Hepatocyte (in vitro differentiated cells): ENCODE results near the gene C19orf67. TPM values are rescaled to one million over a fixed set of nuclear protein-coding genes. Genes with fewer than 3 reads are reported as not detected.
"Not testable (repeated sequence)": the region's sequence is repeated elsewhere in the genome, so short reads cannot be mapped to it uniquely, and the experiment has no call there.

Experiments used
- DNase-seq: peaks from one replicate; pipeline ENCODE4 v3.0.0-alpha.2; 2016; ENCODE audit warnings: low spot score
- H2AFZ ChIP-seq: fragments of 200-600 bp; sonication (generic); 2 replicates; pipeline ENCODE4 v1.6.0; 2016; ENCODE audit warnings: antibody characterized with exemption, mild to moderate bottlenecking
- H3K27ac ChIP-seq: fragments of 200-600 bp; sonication (generic); 2 replicates; pipeline ENCODE4 v1.5.1; 2016; ENCODE audit warnings: mild to moderate bottlenecking
- H3K27me3 ChIP-seq: fragments of 200-600 bp; sonication (generic); 2 replicates; pipeline ENCODE4 v1.6.1; 2016
- H3K36me3 ChIP-seq: fragments of 200-600 bp; sonication (generic); replicated peaks from 2 replicates; pipeline ENCODE4 v1.5.1; 2016; ENCODE audit warnings: low read depth; ENCODE audit not compliant: insufficient read depth
- H3K4me1 ChIP-seq: fragments of 200-600 bp; sonication (generic); 2 replicates; pipeline ENCODE4 v1.5.1; 2016; ENCODE audit warnings: mild to moderate bottlenecking, moderate library complexity; ENCODE audit not compliant: insufficient read depth
- H3K4me2 ChIP-seq: fragments of 200-600 bp; sonication (generic); 2 replicates; pipeline ENCODE4 v1.6.0; 2016
- H3K4me3 ChIP-seq: fragments of 200-600 bp; sonication (generic); 2 replicates; pipeline ENCODE4 v1.5.1; 2016; ENCODE audit warnings: mild to moderate bottlenecking
- H3K79me2 ChIP-seq: fragments of 200-600 bp; sonication (generic); 2 replicates; pipeline ENCODE4 v1.6.0; 2017; ENCODE audit warnings: mild to moderate bottlenecking
- H3K9me2 ChIP-seq: fragments of 200-600 bp; sonication (generic); replicated peaks from 2 replicates; pipeline ENCODE4 v1.6.0; 2017; ENCODE audit warnings: mild to moderate bottlenecking; ENCODE audit not compliant: insufficient read depth
- H3K9me3 ChIP-seq: fragments of 200-600 bp; sonication (generic); 2 replicates; pipeline ENCODE4 v1.5.1; 2016; ENCODE audit warnings: low read depth, mild to moderate bottlenecking
- H4K20me1 ChIP-seq: fragments of 200-600 bp; sonication (generic); 2 replicates; pipeline ENCODE4 v1.6.0; 2016; ENCODE audit warnings: mild to moderate bottlenecking; ENCODE audit not compliant: insufficient read depth, poor library complexity, severe bottlenecking
- EZH2 ChIP-seq: fragments of 200-600 bp; sonication (generic); IDR thresholded peaks from 2 replicates; pipeline ENCODE4 v1.6.1; 2016; ENCODE audit warnings: antibody characterized with exemption, mild to moderate bottlenecking, borderline replicate concordance
- EZH2phosphoT487 ChIP-seq: fragments of 200-600 bp; sonication (generic); IDR thresholded peaks from one replicate; pipeline ENCODE4 v1.6.1; 2018; ENCODE audit warnings: antibody characterized with exemption, mild to moderate bottlenecking, low read depth, moderate library complexity; ENCODE audit not compliant: unreplicated experiment, severe bottlenecking
- WGBS: methylation state at CpG from one replicate; pipeline ENCODE4 v1.1.6; 2016; ENCODE audit warnings: low lambda C conversion rate; ENCODE audit errors: missing lambda C conversion rate; 5-methylcytosine and 5-hydroxymethylcytosine counted together
- polyA plus RNA-seq: library from polyadenylated mRNA; unstranded; fragments of >200 nt; fragmentation: Nextera tagmentation; extraction: Ambion mirVana; gene quantifications from 2 replicates; pipeline ENCODE4 v1.2.1, GENCODE V29; 2016
- total RNA-seq: library from RNA; depleted of rRNA; stranded (reverse); fragments of >200 nt; gene quantifications from 2 replicates; pipeline ENCODE4 v1.2.3, GENCODE V29; 2014
- TF ChIP-seq, protein P1 (sequence below): fragments of 200-600 bp; sonication (generic); IDR thresholded peaks from 2 replicates; pipeline ENCODE4 v1.5.1; 2016; ENCODE audit warnings: antibody characterized with exemption, mild to moderate bottlenecking; ENCODE audit not compliant: poor library complexity

C19orf67 gene
- total and polyA plus RNA-seq, 2 experiments from 2014 or later = not detected

DNA sequence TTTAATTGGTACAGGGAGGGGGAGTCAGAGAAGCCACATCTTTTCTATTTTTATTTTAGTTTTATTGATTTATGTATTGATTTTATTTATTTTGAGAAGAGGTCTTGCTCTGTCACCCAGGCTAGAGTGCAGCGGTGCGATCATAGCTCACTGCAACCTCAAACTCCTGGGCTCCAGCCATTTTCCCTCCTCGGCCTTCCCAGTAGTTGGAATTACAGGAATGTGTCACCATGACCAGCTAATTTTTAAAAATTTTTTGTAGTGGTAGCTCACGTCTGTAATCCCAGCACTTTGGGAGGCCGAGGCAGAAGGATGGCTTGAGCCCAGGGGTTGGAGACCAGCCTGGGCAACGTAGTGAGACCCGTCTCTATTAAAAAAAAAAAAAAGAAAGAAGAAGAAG, 49.9 kb downstream of the C19orf67 start:
- H3K9me2 ChIP-seq = no peaks in the 10 kb centered on the region
- no peaks in the 10 kb centered on the region for H3K9me3 ChIP-seq
- H3K27ac ChIP-seq = no peak overlapping the region
- no peaks in the 10 kb centered on the region for H4K20me1 ChIP-seq
- H3K4me3 ChIP-seq = no peak overlapping the region
- H2AFZ ChIP-seq = no peak overlapping the region
- 83% methylated on average over 7 of the region's 7 CpGs for WGBS
- no peaks in the 10 kb centered on the region for H3K36me3 ChIP-seq
- peaks cover 3% of the 10 kb centered on the region for H3K27me3 ChIP-seq
- TF ChIP-seq, protein P1, sequence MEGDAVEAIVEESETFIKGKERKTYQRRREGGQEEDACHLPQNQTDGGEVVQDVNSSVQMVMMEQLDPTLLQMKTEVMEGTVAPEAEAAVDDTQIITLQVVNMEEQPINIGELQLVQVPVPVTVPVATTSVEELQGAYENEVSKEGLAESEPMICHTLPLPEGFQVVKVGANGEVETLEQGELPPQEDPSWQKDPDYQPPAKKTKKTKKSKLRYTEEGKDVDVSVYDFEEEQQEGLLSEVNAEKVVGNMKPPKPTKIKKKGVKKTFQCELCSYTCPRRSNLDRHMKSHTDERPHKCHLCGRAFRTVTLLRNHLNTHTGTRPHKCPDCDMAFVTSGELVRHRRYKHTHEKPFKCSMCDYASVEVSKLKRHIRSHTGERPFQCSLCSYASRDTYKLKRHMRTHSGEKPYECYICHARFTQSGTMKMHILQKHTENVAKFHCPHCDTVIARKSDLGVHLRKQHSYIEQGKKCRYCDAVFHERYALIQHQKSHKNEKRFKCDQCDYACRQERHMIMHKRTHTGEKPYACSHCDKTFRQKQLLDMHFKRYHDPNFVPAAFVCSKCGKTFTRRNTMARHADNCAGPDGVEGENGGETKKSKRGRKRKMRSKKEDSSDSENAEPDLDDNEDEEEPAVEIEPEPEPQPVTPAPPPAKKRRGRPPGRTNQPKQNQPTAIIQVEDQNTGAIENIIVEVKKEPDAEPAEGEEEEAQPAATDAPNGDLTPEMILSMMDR = no peak
- H3K79me2 ChIP-seq = no peaks in the 10 kb centered on the region
- DNase-seq = no peak
- no peak overlapping the region for H3K4me2 ChIP-seq
- no peaks in the 10 kb centered on the region for H3K4me1 ChIP-seq

DNA sequence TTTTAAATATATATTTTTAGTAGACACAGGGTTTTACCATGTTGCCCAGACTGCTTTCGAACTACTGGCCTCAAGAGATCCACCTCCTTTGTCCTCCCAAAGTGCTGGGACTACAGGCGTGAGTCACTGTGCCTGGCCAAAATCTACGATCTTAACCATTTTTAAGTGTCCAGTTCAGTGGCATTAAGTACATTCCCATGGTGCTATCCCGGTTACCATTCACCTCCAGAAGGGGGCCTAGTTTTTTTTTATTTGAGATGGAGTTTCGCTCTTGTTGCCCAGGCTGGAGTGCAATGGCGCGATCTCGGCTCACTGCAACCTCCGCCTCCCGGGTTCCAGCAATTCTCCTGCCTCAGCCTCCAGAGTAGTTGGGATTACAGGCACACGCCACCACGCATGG, 50.4 kb downstream of the C19orf67 start:
- not testable (repeated sequence) for H2AFZ ChIP-seq, H3K79me2 ChIP-seq, H3K27me3 ChIP-seq, H3K36me3 ChIP-seq, H3K9me2 ChIP-seq, H3K4me1 ChIP-seq, H4K20me1 ChIP-seq, H3K4me3 ChIP-seq, H3K9me3 ChIP-seq, DNase-seq, H3K4me2 ChIP-seq, H3K27ac ChIP-seq
- 92% methylated on average over 12 of the region's 12 CpGs for WGBS

GRCh38 chr19:14033946-14034345, 51.6 kb downstream of the C19orf67 start:
- no peak for TF ChIP-seq EZH2
- no peak for TF ChIP-seq EZH2phosphoT487
- TF ChIP-seq, protein P1 = no peak
- H3K4me1 ChIP-seq = no peaks in the 10 kb centered on the region

DNA sequence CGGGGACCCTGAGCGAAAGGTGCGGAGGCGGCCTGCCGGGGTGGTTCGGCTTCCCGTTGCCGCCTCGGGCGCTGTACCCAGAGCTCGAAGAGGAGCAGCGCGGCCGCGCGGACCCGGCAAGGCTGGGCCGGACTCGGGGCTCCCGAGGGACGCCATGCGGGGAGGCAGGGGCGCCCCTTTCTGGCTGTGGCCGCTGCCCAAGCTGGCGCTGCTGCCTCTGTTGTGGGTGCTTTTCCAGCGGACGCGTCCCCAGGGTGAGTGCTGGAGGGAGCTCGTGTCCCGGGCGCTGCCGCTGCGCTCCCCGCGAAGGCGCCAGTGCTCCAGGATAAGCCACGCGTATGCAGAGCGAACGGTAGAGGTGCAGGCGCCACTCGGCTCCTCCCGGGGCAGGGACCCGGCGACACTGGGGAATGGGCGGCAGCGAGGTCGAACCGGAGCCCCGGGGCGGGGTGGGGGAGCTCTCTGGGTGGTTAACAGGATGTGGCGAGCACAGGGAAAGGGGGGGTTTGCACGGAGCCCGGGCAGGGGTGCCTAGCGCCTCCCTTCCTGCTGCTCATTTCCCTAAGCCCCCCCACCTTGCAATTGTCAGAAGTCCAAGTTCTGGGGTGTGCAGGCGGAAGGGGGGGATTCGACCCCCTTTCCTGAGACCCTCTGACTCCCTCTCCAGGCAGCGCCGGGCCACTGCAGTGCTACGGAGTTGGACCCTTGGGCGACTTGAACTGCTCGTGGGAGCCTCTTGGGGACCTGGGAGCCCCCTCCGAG, 53.7 kb downstream of the C19orf67 start, which contains the start of gene IL27RA:
Gene IL27RA, plus strand, starts transcription at position 44 of the 762 bp plus-strand sequence. Its CDS starts 111 bp downstream, at position 155.
- H3K27me3 ChIP-seq = peaks cover 3% of the 10 kb centered on the region
- no peaks in the 10 kb centered on the region for H3K9me3 ChIP-seq
- H3K4me3 ChIP-seq = peak within 1 kb of the TSS; percentile 35
- no peaks in the 10 kb centered on the region for H4K20me1 ChIP-seq
- no peak within 1 kb of the TSS for H3K27ac ChIP-seq
- H3K79me2 ChIP-seq = no peaks in the 10 kb centered on the region
- H2AFZ ChIP-seq = peak within 1 kb of the TSS; percentile 80
- peak; percentile 63 for DNase-seq
- TF ChIP-seq, protein P1 = peak; percentile 58
- no peak for TF ChIP-seq EZH2phosphoT487
- H3K36me3 ChIP-seq = no peaks in the 10 kb centered on the region
- no peaks in the 10 kb centered on the region for H3K4me1 ChIP-seq
- WGBS = 1% methylated on average over 39 of the region's 63 CpGs
- H3K4me2 ChIP-seq = peak within 1 kb of the TSS; percentile 94
- no peaks in the 10 kb centered on the region for H3K9me2 ChIP-seq

More at GRCh38 chr19:14033946-14034345, 51.6 kb downstream of the C19orf67 start:
- Histone ChIP-seq H3K9me3 (no peaks in the 10 kb centered on the region), H3K9me2 (no peaks in the 10 kb centered on the region), H4K20me1 (no peaks in the 10 kb centered on the region), H3K79me2 (no peaks in the 10 kb centered on the region), H3K4me2 (no peak overlapping the region), H3K4me3 (no peak overlapping the region), H3K36me3 (no peaks in the 10 kb centered on the region), H2AFZ (no peak overlapping the region), H3K27ac (no peak overlapping the region), H3K27me3 (peaks cover 3% of the 10 kb centered on the region)
- DNase-seq = no peak
- WGBS = 100% methylated on average over 2 of the region's 2 CpGs

Other genes with a start within 250 kb of the C19orf67 start
- 0.60 TPM in 1 of 2 replicates, not detected in the other for gene NANOS3, start 208.6 kb downstream of the C19orf67 start, total RNA-seq
- gene NANOS3, start 208.6 kb downstream of the C19orf67 start, polyA plus RNA-seq = 2.1 and 4.0 TPM in 2 replicates
- gene BRME1, start 179.7 kb downstream of the C19orf67 start, total RNA-seq = 2.2 and 14.4 TPM in 2 replicates
- 3.2 and 4.5 TPM in 2 replicates for gene BRME1, start 179.7 kb downstream of the C19orf67 start, polyA plus RNA-seq
- 14.8 and 20.8 TPM in 2 replicates for gene CC2D1A, start 179.6 kb downstream of the C19orf67 start, total RNA-seq
- 40.9 and 43.3 TPM in 2 replicates for gene CC2D1A, start 179.6 kb downstream of the C19orf67 start, polyA plus RNA-seq
- 0.17 TPM in 1 of 2 replicates, not detected in the other for gene PODNL1, start 147.4 kb downstream of the C19orf67 start, total RNA-seq
- gene PODNL1, start 147.4 kb downstream of the C19orf67 start, polyA plus RNA-seq = 2.4 and 3.3 TPM in 2 replicates
- 9.3 and 13.4 TPM in 2 replicates for gene DCAF15, start 133.3 kb downstream of the C19orf67 start, total RNA-seq
- gene DCAF15, start 133.3 kb downstream of the C19orf67 start, polyA plus RNA-seq = 16.4 and 19.0 TPM in 2 replicates
- 2.2 and 4.2 TPM in 2 replicates for gene RFX1, start 79.5 kb downstream of the C19orf67 start, total RNA-seq
- 2.4 and 4.1 TPM in 2 replicates for gene RFX1, start 79.5 kb downstream of the C19orf67 start, polyA plus RNA-seq
- not detected in 2 replicates for gene RLN3, start 57.6 kb downstream of the C19orf67 start, total RNA-seq
- not detected in 2 replicates for gene RLN3, start 57.6 kb downstream of the C19orf67 start, polyA plus RNA-seq
- 1.9 and 2.0 TPM in 2 replicates for gene IL27RA, start 54.0 kb downstream of the C19orf67 start, total RNA-seq
- 1.7 and 2.3 TPM in 2 replicates for gene IL27RA, start 54.0 kb downstream of the C19orf67 start, polyA plus RNA-seq
- gene PALM3, start 23.7 kb downstream of the C19orf67 start, total RNA-seq = 2.1 and 2.3 TPM in 2 replicates
- gene PALM3, start 23.7 kb downstream of the C19orf67 start, polyA plus RNA-seq = 2.3 and 3.4 TPM in 2 replicates
- 3.7 and 4.9 TPM in 2 replicates for gene MISP3, start 13.0 kb downstream of the C19orf67 start, total RNA-seq
- gene MISP3, start 13.0 kb downstream of the C19orf67 start, polyA plus RNA-seq = 12.5 and 13.1 TPM in 2 replicates
- 25.6 and 35.8 TPM in 2 replicates for gene SAMD1, start 5.0 kb upstream of the C19orf67 start, total RNA-seq
- gene SAMD1, start 5.0 kb upstream of the C19orf67 start, polyA plus RNA-seq = 44.8 and 45.6 TPM in 2 replicates
- 29.0 and 41.5 TPM in 2 replicates for gene PRKACA, start 32.0 kb upstream of the C19orf67 start, total RNA-seq
- 12.2 and 13.4 TPM in 2 replicates for gene PRKACA, start 32.0 kb upstream of the C19orf67 start, polyA plus RNA-seq
- 5.1 and 7.3 TPM in 2 replicates for gene ASF1B, start 50.8 kb upstream of the C19orf67 start, total RNA-seq
- gene ASF1B, start 50.8 kb upstream of the C19orf67 start, polyA plus RNA-seq = 10.0 and 12.4 TPM in 2 replicates
- 11.5 and 16.9 TPM in 2 replicates for gene ADGRL1, start 120.4 kb upstream of the C19orf67 start, total RNA-seq
- 11.9 and 16.3 TPM in 2 replicates for gene ADGRL1, start 120.4 kb upstream of the C19orf67 start, polyA plus RNA-seq